Spleen (tissue), 11 donors: ENCODE data around the gene ITGAE. TPM values are rescaled to one million over a fixed set of nuclear protein-coding genes. Genes with fewer than 3 reads are reported as not detected.

Source experiments
- DNase-seq: peaks from one replicate; pipeline ENCODE4 v3.0.0-alpha.2; 2020
- H3K27ac ChIP-seq, 8 donors: fragments of 200-600 bp; sonication (generic) in 7 of 8; 1 replicate in 4 of 8; 2 replicates in 4 of 8; pipeline versions ENCODE4 v1.5.0 to v1.8.0; 2016 to 2021; ENCODE audit warnings: inconsistent platforms in 4 of 8, mild to moderate bottlenecking in 4 of 8, moderate library complexity in 1 of 8
- H3K27me3 ChIP-seq, 7 donors: fragments of 200-600 bp; sonication (generic) in 6 of 7; replicated peaks in 1 of 7; 1 replicate in 4 of 7; 2 replicates in 3 of 7; pipeline versions ENCODE4 v1.5.0 to v1.8.0; 2016 to 2021; ENCODE audit warnings: inconsistent platforms in 3 of 7, mild to moderate bottlenecking in 1 of 7
- H3K36me3 ChIP-seq, 6 donors: fragments of 200-600 bp; sonication (generic) in 5 of 6; 1 replicate in 4 of 6; 2 replicates in 2 of 6; pipeline versions ENCODE4 v1.5.0 to v1.8.0; 2016 to 2021; ENCODE audit warnings: inconsistent platforms in 2 of 6
- H3K4me1 ChIP-seq, 6 donors: fragments of 200-600 bp; sonication (generic) in 5 of 6; 1 replicate in 3 of 6; 2 replicates in 3 of 6; pipeline versions ENCODE4 v1.5.0 to v1.8.0; 2016 to 2021; ENCODE audit warnings: inconsistent platforms in 3 of 6
- H3K4me3 ChIP-seq, 8 donors: fragments of 200-600 bp; sonication (generic) in 7 of 8; 1 replicate in 4 of 8; 2 replicates in 4 of 8; pipeline versions ENCODE4 v1.5.0 to v1.8.0; 2016 to 2021; ENCODE audit warnings: inconsistent platforms in 4 of 8, mild to moderate bottlenecking in 4 of 8, moderate library complexity in 2 of 8
- H3K9me3 ChIP-seq, 8 donors: fragments of 200-600 bp; sonication (generic) in 7 of 8; 1 replicate in 4 of 8; 2 replicates in 4 of 8; pipeline versions ENCODE4 v1.5.0 to v1.8.0; 2016 to 2021; ENCODE audit warnings: inconsistent platforms in 4 of 8
- CTCF ChIP-seq, 11 experiments: fragments of 200-600 bp in 7 of 11; fragments of 450-650 bp in 4 of 11; sonication (generic) in 4 of 11; IDR thresholded peaks in 8 of 11; conservative IDR thresholded peaks in 3 of 11; 1 replicate in 7 of 11; 2 replicates in 4 of 11; pipeline versions ENCODE4 v1.4.0 to v1.8.0; 2016 to 2021; ENCODE audit warnings: antibody characterized with exemption in 11 of 11, inconsistent platforms in 4 of 11, mild to moderate bottlenecking in 1 of 11
- POLR2A ChIP-seq, 3 donors: fragments of 450-650 bp; IDR thresholded peaks; one replicate each; pipeline ENCODE4 v1.5.1; 2017; ENCODE audit warnings: antibody characterized with exemption in 3 of 3, mild to moderate bottlenecking in 1 of 3
- POLR2AphosphoS5 ChIP-seq, 3 donors: sonication (generic); formaldehyde crosslinking; IDR thresholded peaks; one replicate each; pipeline ENCODE4 v1.5.1; 2017; ENCODE audit warnings: antibody characterized with exemption in 3 of 3
- WGBS, 5 donors: extraction: QIAGEN DNeasy Blood & Tissue Kit in 3 of 5; methylation state at CpG; one replicate each; pipeline versions ENCODE4 v1.1.5 to v1.1.7; 2013 to 2018; 5-methylcytosine and 5-hydroxymethylcytosine counted together
- intact Hi-C: fragments of 100-400 bp; cut with DNase I; formaldehyde crosslinking; loops from one replicate; pipeline ENCODE4 v1.15.0; 2023; ENCODE audit warnings: low total_unique reads
- polyA plus RNA-seq, 3 donors: library from polyadenylated mRNA; stranded (reverse); fragments of 200-250 nt; gene quantifications; one replicate each; pipeline ENCODE4 v1.2.1, GENCODE V29; 2013
- total RNA-seq, 7 donors: library from RNA; depleted of rRNA in 3 of 7; stranded (reverse); fragments of >200 nt in 3 of 7; fragmentation: NEBNext Ultra II Directional in 4 of 7; extraction: Animal tissue kit (Norgen Biotek cat#: 25700) in 4 of 7; gene quantifications; one replicate each; pipeline versions ENCODE4 v1.1.0 to v1.2.1, GENCODE V29; 2016 to 2021
- donor health status: healthy with polysubstance abuse.
- donor health status: DM: no; HTN: no; CAD: no; lungs with moderate emphysema.
- donor health status: DM: no; HTN: no; CAD: no.
- donor health status: Bipolar disorder and iron deficiency.
- donor health status: healthy.
- donor health status: DM: no; HTN: no; CAD: no.
- donor health status: DM: yes; HTN: yes; CAD: no.

The ITGAE gene
- total and polyA plus RNA-seq, 10 donors: 20.3 to 91.1 (median 28.2) TPM

DNA sequence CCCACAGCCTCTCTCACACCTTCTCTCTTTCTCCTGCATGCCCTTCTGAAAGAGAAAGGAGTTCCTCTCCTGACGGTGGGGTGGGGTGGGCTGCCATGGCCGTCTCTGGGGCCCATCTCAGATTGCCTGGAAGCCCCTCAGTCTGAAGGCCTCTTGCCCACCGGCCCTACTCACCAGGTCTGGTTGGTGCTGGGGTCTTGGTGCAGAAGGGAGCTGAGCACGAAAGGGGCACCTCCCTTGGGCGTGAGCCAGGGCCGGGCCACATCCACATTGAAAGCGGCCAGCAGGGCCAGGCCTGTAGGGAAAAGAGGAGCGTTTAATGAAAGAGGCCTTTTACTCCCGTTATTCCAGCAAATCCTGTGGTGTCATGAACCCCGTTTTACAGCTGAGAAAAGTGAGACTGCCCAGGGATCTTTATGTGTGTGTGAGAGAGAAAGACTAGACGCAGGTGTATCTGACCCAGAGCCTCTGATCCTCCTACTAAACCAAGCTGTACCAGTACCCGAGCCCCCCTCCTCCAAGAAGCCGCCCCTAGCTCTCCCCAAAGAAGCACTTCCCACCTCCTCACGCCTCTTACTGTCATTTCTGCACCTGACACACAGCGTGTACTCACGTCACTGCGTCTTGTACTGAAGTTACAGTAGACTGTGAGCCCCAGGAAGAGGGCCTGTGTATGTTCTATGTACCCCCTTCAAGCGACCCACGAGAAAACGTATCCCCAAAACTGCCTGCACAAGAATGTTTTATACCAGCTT, 23.4 kb downstream of the ITGAE start:
- H3K27me3 ChIP-seq: no peaks in the 10 kb centered on the region
- DNase-seq: peak; percentile 51
- WGBS, 5 donors: 88 to 93% (median 89%) methylated on average over 19 to 20 of the region's 20 CpGs
- H3K9me3 ChIP-seq: no peaks in the 10 kb centered on the region
- H3K27ac ChIP-seq: no peak overlapping the region
- intact Hi-C loops: no loop called here
- no peak overlapping the region for H3K4me3 ChIP-seq
- no peaks in the 10 kb centered on the region for H3K36me3 ChIP-seq
- TF ChIP-seq CTCF (IDR thresholded peaks at IDR 0.05 in 8 of 11, conservative IDR thresholded peaks at IDR 0.05 in 3 of 11) (no peak), POLR2A (IDR thresholded peaks at IDR 0.05) (no peak), POLR2AphosphoS5 (IDR thresholded peaks at IDR 0.05) (no peak)
- no peaks in the 10 kb centered on the region for H3K4me1 ChIP-seq

- WGBS, 5 donors: 93 to 100% (median 94%) methylated on average over 3 of the region's 3 CpGs
- no peaks in the 10 kb centered on the region for H3K36me3 ChIP-seq
- no peaks in the 10 kb centered on the region for H3K9me3 ChIP-seq
- intact Hi-C loops: no loop called here
- no peak overlapping the region for H3K27ac ChIP-seq
- H3K4me1 ChIP-seq: peaks cover 0 to 33% (median 10%) of the 10 kb centered on the region in 6 donors
- H3K27me3 ChIP-seq: no peaks in the 10 kb centered on the region
- peak; percentile 51 for DNase-seq
- no peak overlapping the region for H3K4me3 ChIP-seq
- TF ChIP-seq POLR2AphosphoS5 (IDR thresholded peaks at IDR 0.05): no peak
- TF ChIP-seq CTCF (IDR thresholded peaks at IDR 0.05 in 8 of 11, conservative IDR thresholded peaks at IDR 0.05 in 3 of 11): no peak
- TF ChIP-seq POLR2A (IDR thresholded peaks at IDR 0.05): no peak
These were observed 27.0 kb downstream of the ITGAE start for GRCh38 chr17:3773966-3774365.

DNA sequence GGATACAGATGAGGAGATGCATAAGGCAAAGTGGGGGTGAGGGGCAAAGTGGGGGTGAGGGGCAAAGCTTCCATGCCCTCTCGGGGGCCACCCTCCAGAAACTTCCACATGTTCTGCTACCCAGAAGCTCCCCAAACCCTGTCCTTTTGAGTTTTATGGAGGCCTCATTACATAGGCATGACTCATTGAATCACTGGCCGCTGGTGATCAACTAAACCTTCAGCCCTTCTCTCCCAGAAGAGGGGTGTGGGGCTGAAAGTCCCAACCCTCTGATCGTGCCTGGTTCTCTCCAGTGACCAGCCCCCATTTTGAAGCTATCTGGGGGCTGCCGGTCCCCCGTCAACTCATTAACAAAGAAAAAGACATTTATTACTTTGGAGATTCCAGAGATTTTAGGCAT, 27.5 kb downstream of the ITGAE start:
- no peaks in the 10 kb centered on the region for H3K9me3 ChIP-seq
- no peak overlapping the region for H3K4me3 ChIP-seq
- H3K4me1 ChIP-seq: peaks cover 0 to 38% (median 10%) of the 10 kb centered on the region in 6 donors
- peak; percentile 22 for DNase-seq
- no peaks in the 10 kb centered on the region for H3K36me3 ChIP-seq
- intact Hi-C loops: no loop called here
- no peak overlapping the region for H3K27ac ChIP-seq
- no peaks in the 10 kb centered on the region for H3K27me3 ChIP-seq
- 81 to 95% (median 89%) methylated on average over 5 of the region's 5 CpGs for WGBS, 5 donors
- TF ChIP-seq POLR2A (IDR thresholded peaks at IDR 0.05) (no peak), POLR2AphosphoS5 (IDR thresholded peaks at IDR 0.05) (no peak), CTCF (IDR thresholded peaks at IDR 0.05 in 8 of 11, conservative IDR thresholded peaks at IDR 0.05 in 3 of 11) (no peak)

GRCh38 chr17:3772764-3773163, 28.2 kb downstream of the ITGAE start:
- intact Hi-C loops: no loop called here
- 72 to 88% (median 83%) methylated on average over 11 to 12 of the region's 12 CpGs for WGBS, 5 donors
- Histone ChIP-seq H3K4me3 (no peak overlapping the region), H3K4me1 (peaks cover 0 to 42% (median 10%) of the 10 kb centered on the region in 6 donors), H3K27ac (no peak overlapping the region), H3K27me3 (no peaks in the 10 kb centered on the region), H3K9me3 (no peaks in the 10 kb centered on the region), H3K36me3 (no peaks in the 10 kb centered on the region)
- DNase-seq: peak; percentile 51
- TF ChIP-seq POLR2A (IDR thresholded peaks at IDR 0.05) (no peak), POLR2AphosphoS5 (IDR thresholded peaks at IDR 0.05) (no peak), CTCF (IDR thresholded peaks at IDR 0.05 in 8 of 11, conservative IDR thresholded peaks at IDR 0.05 in 3 of 11) (no peak)
